GM12878 (cell line): ENCODE data around the gene ZBTB3. TPM values are rescaled to one million over a fixed set of nuclear protein-coding genes. Genes with fewer than 3 reads are reported as not detected.

Experiments used
- ATAC-seq: fragments of 200-7000 bp; cut with Tn5 transposase; 3 replicates; pipeline ENCODE4 v1.9.1; 2020; ENCODE audit warnings: mild to moderate bottlenecking, moderate library complexity
- BruUV-seq: library from RNA; stranded (reverse); fragments of 400-500 nt; replicated peaks from 2 replicates; lab custom pipeline; 2021; lab: Mats Ljungman, UMichigan
- CTCF ChIA-PET: fragments of 300-600 bp; sonication (Branson Sonifier 250); formaldehyde crosslinking; extraction: SDS; loops from one replicate; lab custom pipeline; 2021; ENCODE audit warnings: inconsistent platforms; lab: Yijun Ruan, JAX
- POLR2A ChIA-PET: fragments of 350-600 bp; formaldehyde crosslinking; extraction: SDS; loops from one replicate; lab custom pipeline; 2021; ENCODE audit warnings: inconsistent platforms; lab: Charles Lee
- RAD21 ChIA-PET: fragments of 300-600 bp; sonication (Branson Sonifier 250); formaldehyde crosslinking; loops from one replicate; lab custom pipeline; 2023; ENCODE audit warnings: antibody characterized with exemption; ENCODE audit not compliant: unreplicated experiment; lab: Charles Lee
- SMC1A ChIA-PET: fragments of 300-600 bp; sonication (Branson Sonifier 250); formaldehyde crosslinking; loops from one replicate; lab custom pipeline; 2023; ENCODE audit not compliant: unreplicated experiment, uncharacterized antibody; lab: Charles Lee
- DNase-seq: peaks from one replicate; pipeline ENCODE4 v3.0.0-alpha.2; 2011; ENCODE audit warnings: low read depth, low spot score
- FAIRE-seq: peaks from 3 replicates; lab custom pipeline; 2011; peaks lifted over from hg19 to GRCh38; lab: Jason Lieb, UNC
- H2AFZ ChIP-seq: 2 replicates; pipeline ENCODE4 v1.6.0; 2011; ENCODE audit warnings: low read depth, low read length, control low read depth; ENCODE audit not compliant: control insufficient read depth
- H3K27ac ChIP-seq: 2 replicates; pipeline ENCODE4 v1.5.1; 2011; ENCODE audit warnings: control low read depth; ENCODE audit not compliant: control insufficient read depth, insufficient read depth
- H3K27me3 ChIP-seq, 2 experiments: replicated peaks in 1 of 2; 2 replicates each; pipeline versions ENCODE4 v1.6.0 to v1.6.1; 2011; ENCODE audit warnings: low read length in 1 of 2; ENCODE audit not compliant: control insufficient read depth in 2 of 2, insufficient read depth in 2 of 2
- H3K36me3 ChIP-seq, 2 experiments: 2 replicates each; pipeline ENCODE4 v1.5.1; 2011; ENCODE audit warnings: low read length in 1 of 2; ENCODE audit not compliant: control insufficient read depth in 2 of 2, insufficient read depth in 2 of 2
- H3K4me1 ChIP-seq: 2 replicates; pipeline ENCODE4 v1.6.1; 2011; ENCODE audit warnings: mild to moderate bottlenecking, low read length, moderate library complexity, mixed read lengths; ENCODE audit not compliant: control insufficient read depth, insufficient read depth
- H3K4me2 ChIP-seq: 2 replicates; pipeline ENCODE4 v1.6.0; 2011; ENCODE audit warnings: control low read depth; ENCODE audit not compliant: control insufficient read depth, insufficient read depth
- H3K4me3 ChIP-seq: fragments of 200-600 bp; sonication (generic); 2 replicates; pipeline ENCODE4 v1.5.1; 2016
- H3K79me2 ChIP-seq: 2 replicates; pipeline ENCODE4 v1.6.0; 2011; ENCODE audit warnings: low read length; ENCODE audit not compliant: control insufficient read depth, insufficient read depth
- H3K9ac ChIP-seq: 2 replicates; pipeline ENCODE4 v1.8.0; 2011; ENCODE audit warnings: low read length, control low read depth, mixed read lengths; ENCODE audit not compliant: control insufficient read depth, insufficient read depth
- H3K9me3 ChIP-seq: replicated peaks from 3 replicates; pipeline ENCODE4 v1.5.1; 2011; ENCODE audit warnings: mild to moderate bottlenecking, low read length; ENCODE audit not compliant: control insufficient read depth, insufficient read depth
- H4K20me1 ChIP-seq: 2 replicates; pipeline ENCODE4 v1.6.0; 2011; ENCODE audit not compliant: control insufficient read depth, insufficient read depth
- BRCA1 ChIP-seq: IDR thresholded peaks from 2 replicates; pipeline ENCODE4 v1.6.1; 2011; ENCODE audit warnings: low read depth, low read length, improper control_type of control experiment
- CBX5 ChIP-seq: sonication (generic); IDR thresholded peaks from 2 replicates; pipeline ENCODE4 v1.6.1; 2016; ENCODE audit warnings: low read depth, moderate library complexity, mild to moderate bottlenecking, inconsistent platforms
- CHD4 ChIP-seq: fragments of 200-600 bp; sonication (generic); IDR thresholded peaks from 2 replicates; pipeline ENCODE4 v1.6.1; 2016; ENCODE audit warnings: mild to moderate bottlenecking
- CREB1 ChIP-seq: IDR thresholded peaks from 2 replicates; pipeline ENCODE4 v1.6.1; 2012; ENCODE audit warnings: low read depth, mild to moderate bottlenecking, inconsistent platforms
- EGR1 ChIP-seq, 2 experiments: IDR thresholded peaks; 1 replicate in 1 of 2; 2 replicates in 1 of 2; pipeline ENCODE4 v1.6.1; 2011 to 2012; ENCODE audit warnings: low read depth in 2 of 2, low read length in 2 of 2, borderline replicate concordance in 1 of 2, mild to moderate bottlenecking in 1 of 2, moderate library complexity in 1 of 2
- IKZF1 ChIP-seq: fragments of 450-650 bp; conservative IDR thresholded peaks from 2 replicates; pipeline ENCODE4 v1.6.1; 2017; ENCODE audit warnings: antibody characterized with exemption, mild to moderate bottlenecking
- IRF5 ChIP-seq: fragments of 450-650 bp; IDR thresholded peaks from 2 replicates; pipeline ENCODE4 v1.6.1; 2017; ENCODE audit warnings: borderline replicate concordance
- JUND ChIP-seq: IDR thresholded peaks from 2 replicates; pipeline ENCODE4 v1.6.1; 2012; ENCODE audit warnings: low read depth, mild to moderate bottlenecking, low read length, improper control_type of control experiment, moderate library complexity
- NFYA ChIP-seq: IDR thresholded peaks from 2 replicates; pipeline ENCODE4 v1.6.1; 2011; ENCODE audit warnings: low read depth, mild to moderate bottlenecking, low read length, improper control_type of control experiment, borderline replicate concordance
- NFYB ChIP-seq: IDR thresholded peaks from 2 replicates; pipeline ENCODE4 v1.6.1; 2011; ENCODE audit warnings: low read depth, mild to moderate bottlenecking, low read length, improper control_type of control experiment, moderate library complexity; ENCODE audit not compliant: insufficient read depth
- NKRF ChIP-seq: fragments of 450-650 bp; conservative IDR thresholded peaks from 2 replicates; pipeline ENCODE4 v1.6.1; 2017; ENCODE audit warnings: mild to moderate bottlenecking, moderate library complexity
- RAD21 ChIP-seq: IDR thresholded peaks from 2 replicates; pipeline ENCODE4 v1.6.1; 2011; ENCODE audit warnings: mild to moderate bottlenecking, low read depth, low read length, moderate library complexity; ENCODE audit not compliant: insufficient read depth
- SMARCA5 ChIP-seq: fragments of 450-650 bp; IDR thresholded peaks from 2 replicates; pipeline ENCODE4 v1.6.1; 2017; ENCODE audit warnings: mild to moderate bottlenecking
- SREBF1 ChIP-seq: IDR thresholded peaks from 2 replicates; pipeline ENCODE4 v1.6.1; 2012; ENCODE audit warnings: mild to moderate bottlenecking, low read length
- SRF ChIP-seq, 2 experiments: IDR thresholded peaks; 2 replicates each; pipeline ENCODE4 v1.6.1; 2011; ENCODE audit warnings: low read depth in 2 of 2, low read length in 2 of 2, mild to moderate bottlenecking in 1 of 2, moderate library complexity in 1 of 2
- TAF1 ChIP-seq: IDR thresholded peaks from 2 replicates; pipeline ENCODE4 v1.6.1; 2011; ENCODE audit warnings: mild to moderate bottlenecking, low read depth, low read length, borderline replicate concordance
- YY1 ChIP-seq: IDR thresholded peaks from 2 replicates; pipeline ENCODE4 v1.6.1; 2011; ENCODE audit warnings: low read depth, mild to moderate bottlenecking, low read length
- ZBTB33 ChIP-seq: fragments of 450-650 bp; IDR thresholded peaks from 2 replicates; pipeline ENCODE4 v1.6.1; 2017; ENCODE audit warnings: mild to moderate bottlenecking
- ZNF217 ChIP-seq: fragments of 450-650 bp; IDR thresholded peaks from 2 replicates; pipeline ENCODE4 v1.6.1; 2017; ENCODE audit warnings: antibody characterized with exemption, mild to moderate bottlenecking
- ZNF24 ChIP-seq: fragments of 450-650 bp; IDR thresholded peaks from 2 replicates; pipeline ENCODE4 v1.6.1; 2017; ENCODE audit warnings: antibody characterized with exemption, mild to moderate bottlenecking
- WGBS: methylation state at CpG from one replicate; pipeline ENCODE4 v1.1.6; 2016; ENCODE audit warnings: low lambda C conversion rate; ENCODE audit not compliant: insufficient replicate concordance, insufficient coverage; ENCODE audit errors: missing lambda C conversion rate; 5-methylcytosine and 5-hydroxymethylcytosine counted together
- in situ Hi-C: fragments of 300-500 bp; cut with MboI; formaldehyde crosslinking; loops from 9 replicates; pipeline ENCODE4 v1.14.3; 2018; ENCODE audit warnings: mixed read lengths
- intact Hi-C: fragments of 100-400 bp; cut with micrococcal nuclease; formaldehyde crosslinking; loops from one replicate; pipeline ENCODE4 v1.14.2; 2022; ENCODE audit not compliant: unreplicated experiment
- polyA plus RNA-seq, 11 experiments: library from polyadenylated mRNA; depleted of rRNA in 4 of 11; unstranded in 6 of 11; stranded (reverse) in 5 of 11; fragments of >200 nt; fragmentation: Nextera tagmentation in 4 of 11; fragmentation: Illumina TruSeq in 1 of 11; extraction: Ambion mirVana in 4 of 11; extraction: Trizol in 1 of 11; gene quantifications; 1 replicate in 1 of 11; 2 replicates in 10 of 11; pipeline versions ENCODE4 v1.2.1 to v1.2.3, GENCODE V29; 2011 to 2016; ENCODE audit warnings: inconsistent platforms in 2 of 11, missing spikeins in 2 of 11, low read depth in 1 of 11
- total RNA-seq, 4 experiments: library from RNA; depleted of rRNA in 3 of 4; stranded (reverse); fragments of >200 nt in 3 of 4; fragmentation: Illumina TruSeq in 1 of 4; extraction: Trizol in 1 of 4; gene quantifications; 2 replicates each; pipeline versions ENCODE4 v1.2.1 to v1.2.3, GENCODE V29; 2013 to 2021

Gene ZBTB3
- total and polyA plus RNA-seq, 10 of the 15 experiments (the other 5 are each of a cell fraction or from before 2014, with no cell fraction given): 1.4 to 7.7 (median 4.8) TPM

- H3K4me1 ChIP-seq: no peaks in the 10 kb centered on the region; the same call in 1 of the 2 replicates
- peak overlapping the region; percentile 96 for H2AFZ ChIP-seq
- intact Hi-C loops: loop anchor here (1.0 to 5.0 kb wide), 7 partner anchors 19 to 128 kb away; partner anchors contain the start of genes MTA2, NXF1, TAF6L and ZBTB3
- FAIRE-seq (peak; percentile 98), DNase-seq (peak; percentile 94), ATAC-seq (peak; percentile 76)
- POLR2A ChIA-PET: interaction anchor here (0.6 to 6.8 kb wide), 33 partner anchors 13 to 1480 kb away, joined by 3 to 79 read pairs (median 7); partner anchors contain the start of genes BSCL2, C11orf98, CSKMT and EEF1G
- SMC1A ChIA-PET: interaction anchor here (1.0 to 4.8 kb wide), 15 partner anchors 9 to 153 kb away, joined by 3 to 27 read pairs (median 4); partner anchors contain the start of genes BSCL2, C11orf98, CSKMT and GANAB
- no TSS peak for BruUV-seq
- CTCF ChIA-PET: interaction anchor here (0.8 to 5.4 kb wide), 12 partner anchors 18 to 157 kb away, joined by 3 to 34 read pairs (median 5); partner anchors contain the start of genes C11orf98, CSKMT, EEF1G and TAF6L
- peak overlapping the region; percentile 100 for H3K4me3 ChIP-seq
- RAD21 ChIA-PET: interaction anchor here (0.6 to 5.2 kb wide), 25 partner anchors 17 to 480 kb away, joined by 3 to 44 read pairs (median 4); partner anchors contain the start of genes B3GAT3, C11orf98, CSKMT and POLR2G
- under 1% methylated on average over 16 of the region's 20 CpGs for WGBS
- peaks cover 72% of the 10 kb centered on the region for H3K79me2 ChIP-seq
- H3K9me3 ChIP-seq: no peaks in the 10 kb centered on the region; the same call in 2 of the 3 replicates
- peak overlapping the region; percentile 94 for H3K27ac ChIP-seq
- H3K36me3 ChIP-seq: peaks cover 1 to 18% of the 10 kb centered on the region in 2 experiments; a peak in 3 of 4 replicates
- no peaks in the 10 kb centered on the region for H3K27me3 ChIP-seq
- H3K4me2 ChIP-seq: peak overlapping the region; percentile 75
- in situ Hi-C loops: no loop called here
- H3K9ac ChIP-seq: peak overlapping the region; percentile 91
- peaks cover 11% of the 10 kb centered on the region; the same call in 1 of the 2 replicates for H4K20me1 ChIP-seq
- TF ChIP-seq IKZF1: no peak
- TF ChIP-seq CREB1: 0 out of 2 replicates have a peak, but pooled peaks have one; percentile 46
- TF ChIP-seq NFYA: peak; percentile 69
- TF ChIP-seq ZBTB33: no peak
- no peak for TF ChIP-seq CHD4
- TF ChIP-seq NKRF: no peak
- no peak for TF ChIP-seq SREBF1
- TF ChIP-seq EGR1 (IDR thresholded peaks at IDR 0.05; ENCODE audit: borderline replicate concordance in 1 of 2, low read depth in 2 of 2, low read length in 2 of 2): no peak
- TF ChIP-seq YY1: 0 out of 2 replicates have a peak, but pooled peaks have one; percentile 1
- TF ChIP-seq SRF (IDR thresholded peaks at IDR 0.05; ENCODE audit: low read depth in 2 of 2, low read length in 2 of 2): no peak
- TF ChIP-seq TAF1: no peak
- TF ChIP-seq ZNF217: no peak
- no peak for TF ChIP-seq ZNF24
- no peak for TF ChIP-seq RAD21
- TF ChIP-seq SMARCA5: no peak
- no peak for TF ChIP-seq CBX5
- TF ChIP-seq BRCA1: no peak
- TF ChIP-seq IRF5: no peak
- no peak for TF ChIP-seq JUND
- peak; percentile 99 for TF ChIP-seq NFYB
Observed at GRCh38 chr11:62727872-62728170, 26.1 kb downstream of the ZBTB3 start.
